ENCODE results near the gene PTPN6. TPM values are rescaled to one million over a fixed set of nuclear protein-coding genes. Genes with fewer than 3 reads are reported as not detected.

The PTPN6 gene
- total and polyA plus RNA-seq, 5 donors from 2014 or later, result 174 to 321 (median 283) TPM

GRCh38 chr12:6927379-6928021, 23.7 kb upstream of the PTPN6 start, which contains the start of gene ATN1:
Gene ATN1, plus strand, starts transcription at chr12:6927959. Its CDS starts 6,043 bp downstream, at chr12:6934002.
- H3K9me3 ChIP-seq (ENCODE audit: control insufficient read depth in 2 of 2, low read length in 2 of 2), result no peaks in the 10 kb centered on the region
- peak; percentile 42 to 44 (median 42) for DNase-seq
- Mint-ChIP-seq H3K36me3 (no peaks in the 10 kb centered on the region), H3K27ac (peak within 1 kb of the TSS; percentile 94 to 96 (median 95)), H3K4me1 (peaks cover 6 to 61% (median 40%) of the 10 kb centered on the region in 4 donors), H3K9me3 (no peaks in the 10 kb centered on the region), H3K27me3 (no peaks in the 10 kb centered on the region), H3K4me3 (peak within 1 kb of the TSS; percentile 88 to 95 (median 94))
- H3K27ac ChIP-seq (ENCODE audit: insufficient read depth, low read length, poor library complexity, severe bottlenecking), result peak within 1 kb of the TSS; percentile 82
- H3K27me3 ChIP-seq (ENCODE audit: control insufficient read depth, insufficient read depth, low read length), result no peaks in the 10 kb centered on the region
- peak within 1 kb of the TSS; percentile 53 for H3K4me3 ChIP-seq (ENCODE audit: low read depth, low read length)
- ATAC-seq (ENCODE audit: low read depth in 2 of 2), result peak; percentile 18 to 38
- no peaks in the 10 kb centered on the region for H3K36me3 ChIP-seq (ENCODE audit: control insufficient read depth, insufficient read depth, low read length)
- peaks cover 37% of the 10 kb centered on the region for H3K4me1 ChIP-seq (ENCODE audit: control insufficient read depth, insufficient read depth, low read length, poor library complexity, severe bottlenecking)

GRCh38 chr12:6928022-6928702, 23.0 kb upstream of the PTPN6 start:
- H3K27me3 ChIP-seq (ENCODE audit: control insufficient read depth, insufficient read depth, low read length), result no peaks in the 10 kb centered on the region
- peak in 1 of 2 donors; percentile 3 for ATAC-seq (ENCODE audit: low read depth in 2 of 2)
- H3K36me3 Mint-ChIP-seq, result no peaks in the 10 kb centered on the region
- H3K9me3 ChIP-seq (ENCODE audit: control insufficient read depth in 2 of 2, low read length in 2 of 2), result no peaks in the 10 kb centered on the region
- no peaks in the 10 kb centered on the region for H3K27me3 Mint-ChIP-seq
- H3K27ac Mint-ChIP-seq, result peak overlapping the region; percentile 94 to 95 (median 94)
- peak in 1 of 3 donors; percentile 31 for DNase-seq
- H3K9me3 Mint-ChIP-seq, result no peaks in the 10 kb centered on the region
- peak overlapping the region; percentile 75 for H3K27ac ChIP-seq (ENCODE audit: insufficient read depth, low read length, poor library complexity, severe bottlenecking)
- no peaks in the 10 kb centered on the region for H3K36me3 ChIP-seq (ENCODE audit: control insufficient read depth, insufficient read depth, low read length)
- H3K4me1 Mint-ChIP-seq, result peaks cover 10 to 64% (median 41%) of the 10 kb centered on the region in 4 donors
- H3K4me1 ChIP-seq (ENCODE audit: control insufficient read depth, insufficient read depth, low read length, poor library complexity, severe bottlenecking), result peaks cover 37% of the 10 kb centered on the region
- peak overlapping the region; percentile 74 to 94 (median 90) for H3K4me3 Mint-ChIP-seq
- no peak overlapping the region for H3K4me3 ChIP-seq (ENCODE audit: low read depth, low read length)

GRCh38 chr12:6928703-6929407, 22.3 kb upstream of the PTPN6 start:
- DNase-seq, result no peak
- Mint-ChIP-seq H3K27ac (peak overlapping the region; percentile 94 to 95 (median 94)), H3K9me3 (no peaks in the 10 kb centered on the region), H3K27me3 (no peaks in the 10 kb centered on the region), H3K36me3 (peaks cover 1% of the 10 kb centered on the region), H3K4me1 (peaks cover 10 to 69% (median 42%) of the 10 kb centered on the region in 4 donors), H3K4me3 (peak overlapping the region; percentile 74 to 94 (median 90))
- Histone ChIP-seq H3K36me3 (ENCODE audit: control insufficient read depth, insufficient read depth, low read length) (no peaks in the 10 kb centered on the region), H3K9me3 (ENCODE audit: control insufficient read depth in 2 of 2, low read length in 2 of 2) (no peaks in the 10 kb centered on the region), H3K4me3 (ENCODE audit: low read depth, low read length) (peak overlapping the region; percentile 53), H3K27me3 (ENCODE audit: control insufficient read depth, insufficient read depth, low read length) (no peaks in the 10 kb centered on the region), H3K27ac (ENCODE audit: insufficient read depth, low read length, poor library complexity, severe bottlenecking) (peak overlapping the region; percentile 75), H3K4me1 (ENCODE audit: control insufficient read depth, insufficient read depth, low read length, poor library complexity, severe bottlenecking) (peaks cover 37% of the 10 kb centered on the region)
- no peak for ATAC-seq (ENCODE audit: low read depth in 2 of 2)

- Mint-ChIP-seq H3K36me3 (peaks cover 8% of the 10 kb centered on the region), H3K4me3 (peak overlapping the region; percentile 74 to 94 (median 90)), H3K27ac (peak overlapping the region; percentile 94 to 95 (median 94)), H3K27me3 (no peaks in the 10 kb centered on the region), H3K9me3 (no peaks in the 10 kb centered on the region), H3K4me1 (peaks cover 10 to 68% (median 37%) of the 10 kb centered on the region in 4 donors)
- H3K36me3 ChIP-seq (ENCODE audit: control insufficient read depth, insufficient read depth, low read length), result no peaks in the 10 kb centered on the region
- ATAC-seq (ENCODE audit: low read depth in 2 of 2) (no peak), DNase-seq (no peak)
- H3K4me3 ChIP-seq (ENCODE audit: low read depth, low read length), result peak overlapping the region; percentile 53
- peak overlapping the region; percentile 75 for H3K27ac ChIP-seq (ENCODE audit: insufficient read depth, low read length, poor library complexity, severe bottlenecking)
- peaks cover 29% of the 10 kb centered on the region for H3K4me1 ChIP-seq (ENCODE audit: control insufficient read depth, insufficient read depth, low read length, poor library complexity, severe bottlenecking)
- H3K27me3 ChIP-seq (ENCODE audit: control insufficient read depth, insufficient read depth, low read length), result no peaks in the 10 kb centered on the region
- no peaks in the 10 kb centered on the region for H3K9me3 ChIP-seq (ENCODE audit: control insufficient read depth in 2 of 2, low read length in 2 of 2)
Measured at GRCh38 chr12:6929466-6930452, 21.4 kb upstream of the PTPN6 start.

GRCh38 chr12:6932766-6933165, 18.4 kb upstream of the PTPN6 start:
- ATAC-seq (ENCODE audit: low read depth in 2 of 2) (peak in 1 of 2 donors; percentile 14), DNase-seq (peak in 1 of 3 donors; percentile 69)
- peak overlapping the region; percentile 1 for H3K4me3 ChIP-seq (ENCODE audit: low read depth, low read length)
- Mint-ChIP-seq H3K36me3 (peaks cover 12% of the 10 kb centered on the region), H3K27ac (peak overlapping the region; percentile 70 to 92 (median 80)), H3K9me3 (no peaks in the 10 kb centered on the region), H3K4me3 (peak overlapping the region in 3 of 4 donors; percentile 21 to 76 (median 55)), H3K27me3 (no peaks in the 10 kb centered on the region), H3K4me1 (peaks cover 10 to 73% (median 41%) of the 10 kb centered on the region in 4 donors)
- no peaks in the 10 kb centered on the region for H3K9me3 ChIP-seq (ENCODE audit: control insufficient read depth in 2 of 2, low read length in 2 of 2)
- no peaks in the 10 kb centered on the region for H3K27me3 ChIP-seq (ENCODE audit: control insufficient read depth, insufficient read depth, low read length)
- peak overlapping the region; percentile 38 for H3K27ac ChIP-seq (ENCODE audit: insufficient read depth, low read length, poor library complexity, severe bottlenecking)
- peaks cover 5% of the 10 kb centered on the region for H3K36me3 ChIP-seq (ENCODE audit: control insufficient read depth, insufficient read depth, low read length)
- peaks cover 42% of the 10 kb centered on the region for H3K4me1 ChIP-seq (ENCODE audit: control insufficient read depth, insufficient read depth, low read length, poor library complexity, severe bottlenecking)

GRCh38 chr12:6934110-6934509, 17.0 kb upstream of the PTPN6 start:
- DNase-seq (no peak), ATAC-seq (ENCODE audit: low read depth in 2 of 2) (no peak)
- Histone ChIP-seq H3K36me3 (ENCODE audit: control insufficient read depth, insufficient read depth, low read length) (peaks cover 5% of the 10 kb centered on the region), H3K4me1 (ENCODE audit: control insufficient read depth, insufficient read depth, low read length, poor library complexity, severe bottlenecking) (peaks cover 42% of the 10 kb centered on the region), H3K27ac (ENCODE audit: insufficient read depth, low read length, poor library complexity, severe bottlenecking) (peak overlapping the region; percentile 20), H3K27me3 (ENCODE audit: control insufficient read depth, insufficient read depth, low read length) (no peaks in the 10 kb centered on the region), H3K9me3 (ENCODE audit: control insufficient read depth in 2 of 2, low read length in 2 of 2) (no peaks in the 10 kb centered on the region), H3K4me3 (ENCODE audit: low read depth, low read length) (no peak overlapping the region)
- Mint-ChIP-seq H3K36me3 (peaks cover 12% of the 10 kb centered on the region), H3K27ac (peak overlapping the region; percentile 89 to 92 (median 91)), H3K4me3 (peak overlapping the region in 3 of 4 donors; percentile 27 to 88 (median 32)), H3K27me3 (no peaks in the 10 kb centered on the region), H3K9me3 (no peaks in the 10 kb centered on the region), H3K4me1 (peaks cover 10 to 73% (median 41%) of the 10 kb centered on the region in 4 donors)

Data from CD4-positive, CD25-positive, alpha-beta regulatory T cell (primary cell).